ENCODE measurements around the gene MYRIP. TPM values are rescaled to one million over a fixed set of nuclear protein-coding genes. Genes with fewer than 3 reads are reported as not detected.

MYRIP gene
- total RNA-seq, 1 experiment from 2014 or later: not detected

DNA sequence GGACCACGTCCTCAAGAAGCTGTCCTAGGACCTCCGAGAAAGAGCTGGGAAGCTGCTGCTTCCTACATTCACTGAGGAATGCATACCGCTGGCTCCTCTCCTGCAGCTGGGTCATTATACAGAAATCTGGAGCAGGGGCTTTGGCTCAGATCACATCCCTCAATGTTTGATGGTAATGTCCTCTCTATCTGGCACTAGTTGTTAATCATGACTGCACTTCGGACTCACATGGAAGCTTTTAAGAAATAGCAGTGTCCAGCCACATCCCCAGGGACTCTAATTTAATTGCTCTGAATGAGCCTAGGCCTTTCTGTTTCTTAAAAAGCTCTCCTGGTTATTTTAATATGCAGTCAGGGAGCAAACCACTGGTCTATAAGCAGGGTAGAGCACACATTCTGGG, 25.7 kb upstream of the MYRIP start:
- Histone ChIP-seq H3K79me2 (ENCODE audit: low read length) (no peaks in the 10 kb centered on the region), H3K9me3 (ENCODE audit: low read length) (no peaks in the 10 kb centered on the region), H2AFZ (ENCODE audit: low read length) (no peak overlapping the region), H3K27ac (ENCODE audit: low read length) (no peak overlapping the region), H3K4me1 (ENCODE audit: insufficient read depth, low read length) (no peaks in the 10 kb centered on the region), H3F3A (ENCODE audit: low read length, unreplicated experiment) (no peaks in the 10 kb centered on the region), H3K4me2 (ENCODE audit: low read length) (no peak overlapping the region), H3K27me3 (ENCODE audit: low read length) (peaks cover 41% of the 10 kb centered on the region), H3K9me2 (replicated peaks; ENCODE audit: low read length) (no peaks in the 10 kb centered on the region), H3K36me3 (ENCODE audit: low read depth, low read length) (no peaks in the 10 kb centered on the region), H3K4me3 (ENCODE audit: low read length) (no peak overlapping the region), H4K20me1 (ENCODE audit: low read length) (no peaks in the 10 kb centered on the region), H3K9ac (ENCODE audit: low read length) (no peak overlapping the region)
- no TSS peak for BruUV-seq (replicated peaks)
- ATAC-seq (no peak), DNase-seq (no peak)
- CTCF ChIA-PET: no interaction called here
- POLR2A ChIA-PET (ENCODE audit: unreplicated experiment): no interaction called here
- no peak for TF ChIP-seq CTCF (conservative IDR thresholded peaks at IDR 0.05; ENCODE audit: low read depth, low read length)
- TF ChIP-seq EZH2phosphoT487 (IDR thresholded peaks at IDR 0.05; ENCODE audit: borderline replicate concordance, low read length): no peak
- no peak for TF ChIP-seq EZH2 (IDR thresholded peaks at IDR 0.05; ENCODE audit: low read length, unreplicated experiment)
- intact Hi-C loops (cut with micrococcal nuclease): no loop called here

DNA sequence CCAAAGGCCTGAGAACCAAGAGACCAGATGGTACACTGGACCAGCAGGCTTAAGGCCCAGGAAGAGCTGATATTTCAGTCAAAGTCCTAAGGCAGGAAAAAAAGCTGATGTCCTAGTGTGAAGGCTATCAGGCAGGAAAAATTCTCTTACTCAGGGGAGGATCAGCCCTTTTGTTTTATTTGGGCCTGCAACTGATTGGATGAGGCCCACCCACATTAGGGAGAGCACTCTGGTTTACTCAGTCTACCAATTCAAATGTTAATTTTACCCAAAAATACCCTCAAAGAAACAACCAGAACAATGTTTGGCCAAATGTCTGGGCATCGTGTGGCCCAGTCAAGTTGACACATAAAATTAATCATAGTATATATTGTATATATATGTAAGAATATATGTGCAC, 24.5 kb upstream of the MYRIP start:
- Histone ChIP-seq H3K9me3 (ENCODE audit: low read length) (no peaks in the 10 kb centered on the region), H3K4me3 (ENCODE audit: low read length) (no peak overlapping the region), H3K4me1 (ENCODE audit: insufficient read depth, low read length) (no peaks in the 10 kb centered on the region), H3K9ac (ENCODE audit: low read length) (no peak overlapping the region), H3K36me3 (ENCODE audit: low read depth, low read length) (no peaks in the 10 kb centered on the region), H3F3A (ENCODE audit: low read length, unreplicated experiment) (no peaks in the 10 kb centered on the region), H4K20me1 (ENCODE audit: low read length) (no peaks in the 10 kb centered on the region), H3K4me2 (ENCODE audit: low read length) (no peak overlapping the region), H2AFZ (ENCODE audit: low read length) (no peak overlapping the region), H3K27me3 (ENCODE audit: low read length) (peaks cover 41% of the 10 kb centered on the region), H3K27ac (ENCODE audit: low read length) (no peak overlapping the region), H3K79me2 (ENCODE audit: low read length) (no peaks in the 10 kb centered on the region), H3K9me2 (replicated peaks; ENCODE audit: low read length) (no peaks in the 10 kb centered on the region)
- ChIA-PET POLR2A (ENCODE audit: unreplicated experiment) (no interaction called here), CTCF (no interaction called here)
- TF ChIP-seq EZH2phosphoT487 (IDR thresholded peaks at IDR 0.05; ENCODE audit: borderline replicate concordance, low read length) (no peak), EZH2 (IDR thresholded peaks at IDR 0.05; ENCODE audit: low read length, unreplicated experiment) (no peak), CTCF (conservative IDR thresholded peaks at IDR 0.05; ENCODE audit: low read depth, low read length) (no peak)
- intact Hi-C loops (cut with micrococcal nuclease): no loop called here
- DNase-seq (no peak), ATAC-seq (no peak)
- no TSS peak for BruUV-seq (replicated peaks)

GRCh38 chr3:39788128-39788883, 21.1 kb upstream of the MYRIP start:
- H3F3A ChIP-seq (ENCODE audit: low read length, unreplicated experiment): no peaks in the 10 kb centered on the region
- H3K9ac ChIP-seq (ENCODE audit: low read length): no peak overlapping the region
- no peaks in the 10 kb centered on the region for H4K20me1 ChIP-seq (ENCODE audit: low read length)
- no peaks in the 10 kb centered on the region for H3K36me3 ChIP-seq (ENCODE audit: low read depth, low read length)
- H3K9me2 ChIP-seq (replicated peaks; ENCODE audit: low read length): no peaks in the 10 kb centered on the region
- no TSS peak for BruUV-seq (replicated peaks)
- ChIA-PET POLR2A (ENCODE audit: unreplicated experiment) (no interaction called here), CTCF (no interaction called here)
- H3K4me3 ChIP-seq (ENCODE audit: low read length): no peak overlapping the region
- intact Hi-C loops (cut with micrococcal nuclease): no loop called here
- no peak overlapping the region for H3K27ac ChIP-seq (ENCODE audit: low read length)
- no peaks in the 10 kb centered on the region for H3K4me1 ChIP-seq (ENCODE audit: insufficient read depth, low read length)
- H3K4me2 ChIP-seq (ENCODE audit: low read length): no peak overlapping the region
- no peak for DNase-seq
- no peak for TF ChIP-seq EZH2phosphoT487 (IDR thresholded peaks at IDR 0.05; ENCODE audit: borderline replicate concordance, low read length)
- TF ChIP-seq EZH2 (IDR thresholded peaks at IDR 0.05; ENCODE audit: low read length, unreplicated experiment): no peak
- TF ChIP-seq CTCF (conservative IDR thresholded peaks at IDR 0.05; ENCODE audit: low read depth, low read length): no peak
- no peak for ATAC-seq
- no peak overlapping the region for H2AFZ ChIP-seq (ENCODE audit: low read length)
- H3K79me2 ChIP-seq (ENCODE audit: low read length): no peaks in the 10 kb centered on the region
- peaks cover 12% of the 10 kb centered on the region; the same call in 1 of the 2 replicates for H3K27me3 ChIP-seq (ENCODE audit: low read length)
- no peaks in the 10 kb centered on the region for H3K9me3 ChIP-seq (ENCODE audit: low read length)
